ENCODE measurements around the gene CSNK1G1.

GRCh38 chr15:64185146-64185911, 170.6 kb downstream of the CSNK1G1 start:
- TF ChIP-seq POLR2AphosphoS5 (IDR thresholded peaks at IDR 0.05; ENCODE audit: low read depth, low read length): no peak
- no peak for TF ChIP-seq POLR2A (IDR thresholded peaks at IDR 0.05; ENCODE audit: low read depth, low read length)
- TF ChIP-seq TAF1 (IDR thresholded peaks at IDR 0.05; ENCODE audit: borderline replicate concordance, low read depth, low read length): no peak
